Activated naive CD4-positive, alpha-beta T cell treated with anti-CD3 and anti-CD28 coated beads, Interleukin-2, amount 10 ng/mL, durations not matched to agents 7 days and 5 days (primary cell): Measurements from ENCODE around the gene BBS10.

Experiments used
- CTCF ChIA-PET: fragments of 350-600 bp; sonication (Branson Sonifier 250); formaldehyde crosslinking; loops from one replicate; lab custom pipeline; 2021; ENCODE audit warnings: antibody characterized with exemption; lab: Charles Lee
- DNase-seq: peaks from one replicate; pipeline ENCODE4 v3.0.0-alpha.2; 2020
- H3K27ac Mint-ChIP-seq: one replicate; pipeline ENCODE4 v1.8.0; 2021; ENCODE audit warnings: mild to moderate bottlenecking, moderate library complexity, mixed read lengths
- H3K27me3 Mint-ChIP-seq: one replicate; pipeline ENCODE4 v1.8.0; 2021; ENCODE audit warnings: mild to moderate bottlenecking, mixed read lengths
- H3K36me3 Mint-ChIP-seq: one replicate; pipeline ENCODE4 v1.8.0; 2021; ENCODE audit warnings: mixed read lengths
- H3K4me1 Mint-ChIP-seq: one replicate; pipeline ENCODE4 v1.8.0; 2021; ENCODE audit warnings: mixed read lengths
- H3K4me3 Mint-ChIP-seq: one replicate; pipeline ENCODE4 v1.8.0; 2021; ENCODE audit warnings: mild to moderate bottlenecking, moderate library complexity, mixed read lengths
- H3K9me3 Mint-ChIP-seq: one replicate; pipeline ENCODE4 v1.8.0; 2021; ENCODE audit warnings: mixed read lengths

BBS10 gene

DNA sequence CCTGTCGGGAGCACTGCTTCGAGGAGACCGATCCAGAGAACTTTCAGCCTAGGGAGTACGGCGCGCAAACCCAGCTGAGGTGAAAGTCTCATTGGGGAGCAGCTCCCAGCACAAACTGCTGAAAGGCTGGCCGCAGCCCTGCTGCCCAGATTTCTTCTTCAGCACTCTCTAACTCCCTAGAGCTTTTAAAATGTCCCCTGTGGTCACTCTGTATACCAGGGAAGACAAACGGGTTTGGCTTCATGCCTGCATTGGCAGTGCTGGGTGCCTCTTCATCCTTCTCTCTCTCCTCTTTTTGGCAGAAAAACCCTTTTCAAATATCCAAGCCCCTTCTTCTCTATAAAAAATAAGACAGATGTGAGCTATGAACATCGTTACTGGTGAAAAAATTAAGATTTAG lies 34.9 kb downstream of the BBS10 start:
- Mint-ChIP-seq H3K27ac (no peak overlapping the region), H3K9me3 (no peaks in the 10 kb centered on the region)

DNA sequence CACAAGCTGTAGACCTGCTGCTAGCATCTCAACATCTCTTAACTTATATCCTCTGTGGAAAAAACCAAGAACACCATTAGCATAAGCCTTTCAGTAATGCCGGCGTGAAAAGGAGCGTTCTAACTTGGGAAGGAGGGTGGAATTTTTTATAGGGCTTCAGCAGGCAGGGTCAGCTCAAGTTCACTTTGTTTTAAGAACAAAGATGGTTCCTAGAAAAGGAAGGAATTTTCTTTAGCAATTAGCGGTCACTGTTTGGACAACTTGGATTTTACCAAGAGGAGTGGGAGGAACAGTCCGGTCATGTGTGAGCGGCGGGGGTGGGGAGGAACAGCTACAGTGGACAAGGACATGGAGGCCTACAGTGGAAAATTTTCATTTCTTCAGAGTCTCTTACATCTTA lies 35.9 kb downstream of the BBS10 start:
- CTCF ChIA-PET = interaction anchor here (0.6 to 1.2 kb wide), 2 partner anchors 33 to 35 kb away, joined by 3 to 5 read pairs; partner anchors contain the start of gene BBS10
- H3K4me3 Mint-ChIP-seq = no peak overlapping the region
- H3K9me3 Mint-ChIP-seq = no peaks in the 10 kb centered on the region
- no peaks in the 10 kb centered on the region for H3K4me1 Mint-ChIP-seq
- H3K27me3 Mint-ChIP-seq = peaks cover 17% of the 10 kb centered on the region
- H3K27ac Mint-ChIP-seq = no peak overlapping the region
- DNase-seq = no peak
- no peaks in the 10 kb centered on the region for H3K36me3 Mint-ChIP-seq

More for the DNA sequence above, 34.9 kb downstream of the BBS10 start:
- Mint-ChIP-seq H3K4me1 (no peaks in the 10 kb centered on the region), H3K4me3 (no peak overlapping the region), H3K36me3 (no peaks in the 10 kb centered on the region), H3K27me3 (peaks cover 17% of the 10 kb centered on the region)
- CTCF ChIA-PET = interaction anchor here (1.2 kb wide), 1 partner anchor 34 kb away, joined by 5 read pairs; the partner anchor contains the start of gene BBS10
- no peak for DNase-seq

GRCh38 chr12:76311796-76312195 lies 36.4 kb downstream of the BBS10 start:
- Mint-ChIP-seq H3K4me1 (no peaks in the 10 kb centered on the region), H3K36me3 (no peaks in the 10 kb centered on the region), H3K4me3 (no peak overlapping the region), H3K9me3 (no peaks in the 10 kb centered on the region), H3K27me3 (peaks cover 17% of the 10 kb centered on the region), H3K27ac (no peak overlapping the region)
- CTCF ChIA-PET = no interaction called here
- no peak for DNase-seq

GRCh38 chr12:76310110-76310509 lies 38.1 kb downstream of the BBS10 start:
- Mint-ChIP-seq H3K9me3 (peaks cover 4% of the 10 kb centered on the region), H3K36me3 (no peaks in the 10 kb centered on the region), H3K27me3 (peaks cover 25% of the 10 kb centered on the region), H3K27ac (no peak overlapping the region), H3K4me3 (no peak overlapping the region), H3K4me1 (no peaks in the 10 kb centered on the region)
- CTCF ChIA-PET = no interaction called here
- DNase-seq = no peak

DNA sequence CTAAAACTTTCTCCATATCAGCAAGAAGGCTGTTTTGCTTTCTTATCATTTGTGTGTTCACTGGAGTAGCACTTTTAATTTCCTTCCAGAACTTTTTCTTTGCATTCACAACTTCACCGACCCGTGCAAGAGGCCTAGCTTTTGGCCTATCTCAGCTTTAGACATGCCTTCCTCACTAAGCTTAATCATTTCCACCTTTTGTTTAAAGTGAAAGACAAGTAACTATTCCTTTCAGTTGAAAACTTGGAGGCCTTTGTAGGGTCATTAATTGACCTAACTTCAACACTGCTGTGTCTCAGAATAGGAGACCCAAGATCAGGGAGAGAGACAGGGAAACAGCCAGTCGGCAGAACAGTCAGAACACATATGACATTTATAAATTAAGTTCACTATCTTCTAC lies 39.3 kb downstream of the BBS10 start:
- H3K36me3 Mint-ChIP-seq = no peaks in the 10 kb centered on the region
- H3K27ac Mint-ChIP-seq = no peak overlapping the region
- no peak for DNase-seq
- H3K9me3 Mint-ChIP-seq = peaks cover 4% of the 10 kb centered on the region
- H3K4me3 Mint-ChIP-seq = no peak overlapping the region
- H3K27me3 Mint-ChIP-seq = peaks cover 20% of the 10 kb centered on the region
- H3K4me1 Mint-ChIP-seq = peaks cover 2% of the 10 kb centered on the region
- CTCF ChIA-PET = interaction anchor here (1.1 kb wide), 1 partner anchor 147 kb away, joined by 3 read pairs; no protein-coding TSS in a partner anchor

- H3K4me3 Mint-ChIP-seq = no peak overlapping the region
- peaks cover 4% of the 10 kb centered on the region for H3K9me3 Mint-ChIP-seq
- H3K36me3 Mint-ChIP-seq = no peaks in the 10 kb centered on the region
- H3K27ac Mint-ChIP-seq = no peak overlapping the region
- peaks cover 8% of the 10 kb centered on the region for H3K27me3 Mint-ChIP-seq
- CTCF ChIA-PET = no interaction called here
- peaks cover 2% of the 10 kb centered on the region for H3K4me1 Mint-ChIP-seq
- no peak for DNase-seq
These were observed 41.1 kb downstream of the BBS10 start for GRCh38 chr12:76307083-76307482.

DNA sequence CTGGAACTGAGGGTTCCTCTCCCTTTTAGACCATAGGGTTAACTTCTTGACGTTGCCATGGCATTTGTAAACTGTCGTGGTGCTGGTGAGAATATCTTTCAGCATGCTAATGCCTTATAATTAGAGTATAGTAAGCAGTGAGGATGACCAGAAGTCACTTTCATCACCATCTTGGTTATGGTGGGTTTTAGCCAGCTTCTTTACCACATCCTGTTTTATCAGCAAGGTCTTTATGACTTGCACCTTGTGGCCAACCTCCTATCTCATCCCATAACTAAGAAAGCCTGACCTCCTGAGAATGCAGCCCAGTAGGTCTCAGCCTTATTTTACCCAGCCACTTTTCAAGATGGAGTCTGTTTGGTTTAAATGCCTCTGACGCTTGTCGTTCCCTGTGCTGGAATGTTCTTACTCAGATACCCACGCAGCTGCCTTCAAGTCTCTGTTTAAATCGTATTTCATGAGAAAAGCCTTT lies 44.2 kb downstream of the BBS10 start:
- no peak for DNase-seq
- H3K27me3 Mint-ChIP-seq = peaks cover 8% of the 10 kb centered on the region
- H3K9me3 Mint-ChIP-seq = peaks cover 4% of the 10 kb centered on the region
- peaks cover 2% of the 10 kb centered on the region for H3K4me1 Mint-ChIP-seq
- no peak overlapping the region for H3K4me3 Mint-ChIP-seq
- CTCF ChIA-PET = no interaction called here
- H3K36me3 Mint-ChIP-seq = no peaks in the 10 kb centered on the region
- H3K27ac Mint-ChIP-seq = no peak overlapping the region

- H3K27ac Mint-ChIP-seq = no peak overlapping the region
- peaks cover 8% of the 10 kb centered on the region for H3K27me3 Mint-ChIP-seq
- peaks cover 4% of the 10 kb centered on the region for H3K9me3 Mint-ChIP-seq
- peaks cover 2% of the 10 kb centered on the region for H3K4me1 Mint-ChIP-seq
- H3K36me3 Mint-ChIP-seq = no peaks in the 10 kb centered on the region
- no peak for DNase-seq
- no peak overlapping the region for H3K4me3 Mint-ChIP-seq
- CTCF ChIA-PET = no interaction called here
These were observed 44.9 kb downstream of the BBS10 start for GRCh38 chr12:76303365-76303764.

GRCh38 chr12:76300297-76300665 lies 47.9 kb downstream of the BBS10 start:
- CTCF ChIA-PET = no interaction called here
- Mint-ChIP-seq H3K36me3 (no peaks in the 10 kb centered on the region), H3K4me1 (peaks cover 2% of the 10 kb centered on the region), H3K27ac (no peak overlapping the region), H3K4me3 (no peak overlapping the region), H3K27me3 (no peaks in the 10 kb centered on the region), H3K9me3 (no peaks in the 10 kb centered on the region)
- DNase-seq = no peak

GRCh38 chr12:76299536-76300296 lies 48.5 kb downstream of the BBS10 start:
- Mint-ChIP-seq H3K27me3 (no peaks in the 10 kb centered on the region), H3K4me3 (no peak overlapping the region), H3K36me3 (no peaks in the 10 kb centered on the region), H3K27ac (no peak overlapping the region), H3K4me1 (peaks cover 2% of the 10 kb centered on the region), H3K9me3 (no peaks in the 10 kb centered on the region)
- CTCF ChIA-PET = no interaction called here
- no peak for DNase-seq
